GM12891 (cell line): ENCODE measurements around the gene PPARG.

Source experiments
- PAX5 ChIP-seq: IDR thresholded peaks from 2 replicates; pipeline ENCODE4 v1.6.1; 2011; ENCODE audit warnings: low read length, moderate library complexity, mild to moderate bottlenecking; ENCODE audit not compliant: insufficient read depth, severe bottlenecking
- POLR2A ChIP-seq: IDR thresholded peaks from 2 replicates; pipeline ENCODE4 v1.6.1; 2011; ENCODE audit warnings: low read depth, low read length, control low read depth
- POLR2AphosphoS5 ChIP-seq: IDR thresholded peaks from 2 replicates; pipeline ENCODE4 v1.6.1; 2011; ENCODE audit warnings: low read depth, low read length, control low read depth
- POU2F2 ChIP-seq: IDR thresholded peaks from 2 replicates; pipeline ENCODE4 v1.6.1; 2011; ENCODE audit warnings: low read depth, mild to moderate bottlenecking, control low read depth, low read length, moderate library complexity
- SPI1 ChIP-seq: IDR thresholded peaks from 2 replicates; pipeline ENCODE4 v1.6.1; 2011; ENCODE audit warnings: low read depth, low read length, control low read depth
- TAF1 ChIP-seq: IDR thresholded peaks from 2 replicates; pipeline ENCODE4 v1.6.1; 2011; ENCODE audit warnings: low read depth, low read length, control low read depth

- no peak for TF ChIP-seq TAF1
- no peak for TF ChIP-seq POLR2AphosphoS5
- no peak for TF ChIP-seq POLR2A
- TF ChIP-seq SPI1, result no peak
- TF ChIP-seq PAX5, result no peak
- TF ChIP-seq POU2F2, result no peak
Measured at GRCh38 chr3:12280357-12280806, 8.5 kb upstream of the PPARG start.
